Stimulated activated CD8-positive, alpha-beta memory T cell treated with anti-CD3 and anti-CD28 coated beads, Interleukin-7, amount 100 ng/mL, for 48 hours (primary cell): ENCODE measurements around the gene SYNM.

Experiments
- DNase-seq, 2 donors: peaks; one replicate each; pipeline ENCODE4 v3.0.0-alpha.2; 2020; ENCODE audit warnings: low read depth in 1 of 2; ENCODE audit errors: extremely low read depth in 1 of 2

The SYNM gene

GRCh38 chr15:99165020-99165790 is 60.3 kb downstream of the SYNM start:
- no peak for DNase-seq

GRCh38 chr15:99165956-99166689 is 61.2 kb downstream of the SYNM start:
- DNase-seq, result no peak

GRCh38 chr15:99167201-99167600 is 62.3 kb downstream of the SYNM start:
- no peak for DNase-seq

GRCh38 chr15:99167640-99168039 is 62.8 kb downstream of the SYNM start:
- DNase-seq, result no peak

GRCh38 chr15:99168601-99169580 is 64.0 kb downstream of the SYNM start:
- no peak for DNase-seq

GRCh38 chr15:99169769-99170311 is 65.0 kb downstream of the SYNM start:
- no peak for DNase-seq

GRCh38 chr15:99170476-99171065 is 65.7 kb downstream of the SYNM start:
- no peak for DNase-seq

GRCh38 chr15:99172171-99172570 is 67.3 kb downstream of the SYNM start:
- DNase-seq, result no peak

GRCh38 chr15:99172989-99173388 is 68.1 kb downstream of the SYNM start:
- no peak for DNase-seq

GRCh38 chr15:99174567-99175395 is 69.9 kb downstream of the SYNM start:
- no peak for DNase-seq

GRCh38 chr15:99176757-99177156 is 71.9 kb downstream of the SYNM start:
- DNase-seq, result no peak

- no peak for DNase-seq
Observed at GRCh38 chr15:99177679-99178078, 72.8 kb downstream of the SYNM start.

- DNase-seq, result no peak
Observed at GRCh38 chr15:99180086-99180963, 75.4 kb downstream of the SYNM start.

- no peak for DNase-seq
Observed at GRCh38 chr15:99180964-99181306, 76.1 kb downstream of the SYNM start.

GRCh38 chr15:99181545-99181971 is 76.7 kb downstream of the SYNM start:
- DNase-seq, result no peak

GRCh38 chr15:99182791-99183190 is 77.9 kb downstream of the SYNM start:
- no peak for DNase-seq
